Measurements from ENCODE around the gene SPATC1L.

The SPATC1L gene

GRCh38 chr21:46117586-46118315, 66.5 kb downstream of the SPATC1L start:
- TF ChIP-seq GATA2 (IDR thresholded peaks at IDR 0.05; ENCODE audit: low read depth, low read length), result no peak
- no peak for TF ChIP-seq GATA3 (IDR thresholded peaks at IDR 0.05; ENCODE audit: low read depth, low read length)

GRCh38 chr21:46116776-46117585, 67.3 kb downstream of the SPATC1L start:
- TF ChIP-seq GATA2 (IDR thresholded peaks at IDR 0.05; ENCODE audit: low read depth, low read length), result no peak
- TF ChIP-seq GATA3 (IDR thresholded peaks at IDR 0.05; ENCODE audit: low read depth, low read length), result no peak

- TF ChIP-seq GATA2 (IDR thresholded peaks at IDR 0.05; ENCODE audit: low read depth, low read length) (no peak), GATA3 (IDR thresholded peaks at IDR 0.05; ENCODE audit: low read depth, low read length) (no peak)
These were observed 68.0 kb downstream of the SPATC1L start for GRCh38 chr21:46116189-46116775.

- TF ChIP-seq GATA2 (IDR thresholded peaks at IDR 0.05; ENCODE audit: low read depth, low read length) (no peak), GATA3 (IDR thresholded peaks at IDR 0.05; ENCODE audit: low read depth, low read length) (no peak)
These were observed 68.6 kb downstream of the SPATC1L start for GRCh38 chr21:46115441-46116188.

- TF ChIP-seq GATA3 (IDR thresholded peaks at IDR 0.05; ENCODE audit: low read depth, low read length) (no peak), GATA2 (IDR thresholded peaks at IDR 0.05; ENCODE audit: low read depth, low read length) (no peak)
These were observed 69.3 kb downstream of the SPATC1L start for GRCh38 chr21:46114963-46115362.

- TF ChIP-seq GATA2 (IDR thresholded peaks at IDR 0.05; ENCODE audit: low read depth, low read length) (no peak), GATA3 (IDR thresholded peaks at IDR 0.05; ENCODE audit: low read depth, low read length) (no peak)
These were observed 70.6 kb downstream of the SPATC1L start for GRCh38 chr21:46113497-46114176.

- TF ChIP-seq GATA3 (IDR thresholded peaks at IDR 0.05; ENCODE audit: low read depth, low read length), result no peak
- TF ChIP-seq GATA2 (IDR thresholded peaks at IDR 0.05; ENCODE audit: low read depth, low read length), result no peak
These were observed 71.5 kb downstream of the SPATC1L start for GRCh38 chr21:46112725-46113215.

- TF ChIP-seq GATA3 (IDR thresholded peaks at IDR 0.05; ENCODE audit: low read depth, low read length), result no peak
- no peak for TF ChIP-seq GATA2 (IDR thresholded peaks at IDR 0.05; ENCODE audit: low read depth, low read length)
These were observed 72.2 kb downstream of the SPATC1L start for GRCh38 chr21:46111857-46112724.

GRCh38 chr21:46111193-46111571, 73.1 kb downstream of the SPATC1L start:
- TF ChIP-seq GATA2 (IDR thresholded peaks at IDR 0.05; ENCODE audit: low read depth, low read length), result no peak
- no peak for TF ChIP-seq GATA3 (IDR thresholded peaks at IDR 0.05; ENCODE audit: low read depth, low read length)
